GM12878 (cell line): ENCODE data around the gene SCAND1. TPM values are rescaled to one million over a fixed set of nuclear protein-coding genes. Genes with fewer than 3 reads are reported as not detected.

ENCODE experiments used
- CREM ChIP-seq: IDR thresholded peaks from 2 replicates; pipeline ENCODE4 v1.6.1; 2014; ENCODE audit warnings: antibody characterized with exemption, low read depth
- EED ChIP-seq: sonication (generic); IDR thresholded peaks from 2 replicates; pipeline ENCODE4 v1.6.1; 2016; ENCODE audit warnings: antibody characterized with exemption, low read depth
- HCFC1 ChIP-seq: fragments of 150-350 bp; IDR thresholded peaks from 2 replicates; pipeline ENCODE4 v1.6.1; 2014; ENCODE audit warnings: low read length
- HDAC6 ChIP-seq: fragments of 200-600 bp; sonication (generic); IDR thresholded peaks from one replicate; pipeline ENCODE4 v1.8.0; 2017; ENCODE audit warnings: antibody characterized with exemption; ENCODE audit not compliant: unreplicated experiment
- IKZF2 ChIP-seq, 2 experiments: fragments of 450-650 bp; IDR thresholded peaks; 2 replicates each; pipeline ENCODE4 v1.6.1; 2017; ENCODE audit warnings: mild to moderate bottlenecking in 2 of 2, moderate library complexity in 2 of 2
- MTA2 ChIP-seq: fragments of 450-650 bp; IDR thresholded peaks from 2 replicates; pipeline ENCODE4 v1.6.1; 2016; ENCODE audit warnings: low read depth, mild to moderate bottlenecking, moderate library complexity
- NFXL1 ChIP-seq: fragments of 450-650 bp; IDR thresholded peaks from 2 replicates; pipeline ENCODE4 v1.6.1; 2017; ENCODE audit warnings: antibody characterized with exemption, mild to moderate bottlenecking, borderline replicate concordance
- NFYB ChIP-seq: IDR thresholded peaks from 2 replicates; pipeline ENCODE4 v1.6.1; 2011; ENCODE audit warnings: low read depth, mild to moderate bottlenecking, low read length, improper control_type of control experiment, moderate library complexity; ENCODE audit not compliant: insufficient read depth
- NRF1 ChIP-seq: conservative IDR thresholded peaks from 2 replicates; pipeline ENCODE4 v1.6.1; 2011; ENCODE audit warnings: mild to moderate bottlenecking, low read depth, low read length, improper control_type of control experiment
- POLR2A ChIP-seq: IDR thresholded peaks from 2 replicates; pipeline ENCODE4 v1.6.1; 2011; ENCODE audit warnings: low read depth, mild to moderate bottlenecking, low read length
- POU2F2 ChIP-seq: IDR thresholded peaks from 3 replicates; pipeline ENCODE4 v1.6.1; 2011; ENCODE audit warnings: low read depth, mild to moderate bottlenecking, low read length, borderline replicate concordance
- PRDM15 ChIP-seq: fragments of 450-650 bp; formaldehyde crosslinking; IDR thresholded peaks from 2 replicates; pipeline ENCODE4 v1.4.0; 2020; ENCODE audit warnings: mild to moderate bottlenecking, moderate library complexity
- RAD21 ChIP-seq: IDR thresholded peaks from 2 replicates; pipeline ENCODE4 v1.6.1; 2011; ENCODE audit warnings: mild to moderate bottlenecking, low read depth, low read length, moderate library complexity; ENCODE audit not compliant: insufficient read depth
- RBBP5 ChIP-seq: fragments of 200-600 bp; sonication (generic); conservative IDR thresholded peaks from 2 replicates; pipeline ENCODE4 v1.6.1; 2016
- RELA ChIP-seq: fragments of 450-650 bp; IDR thresholded peaks from 2 replicates; pipeline ENCODE4 v1.8.0; 2014; ENCODE audit warnings: borderline replicate concordance; ENCODE audit not compliant: partially characterized antibody
- SMAD5 ChIP-seq: IDR thresholded peaks from 2 replicates; pipeline ENCODE4 v1.6.1; 2016; ENCODE audit warnings: antibody characterized with exemption, low read depth
- SPI1 ChIP-seq: IDR thresholded peaks from 2 replicates; pipeline ENCODE4 v1.6.1; 2011; ENCODE audit warnings: low read depth, mild to moderate bottlenecking, low read length, moderate library complexity, borderline replicate concordance; ENCODE audit not compliant: insufficient read depth
- SREBF2 ChIP-seq: IDR thresholded peaks from 2 replicates; pipeline ENCODE4 v1.6.1; 2012; ENCODE audit warnings: mild to moderate bottlenecking, low read length
- SRF ChIP-seq, 2 experiments: IDR thresholded peaks; 2 replicates each; pipeline ENCODE4 v1.6.1; 2011; ENCODE audit warnings: low read depth in 2 of 2, low read length in 2 of 2, mild to moderate bottlenecking in 1 of 2, moderate library complexity in 1 of 2
- TCF3 ChIP-seq: IDR thresholded peaks from 2 replicates; pipeline ENCODE4 v1.6.1; 2012; ENCODE audit warnings: low read depth, mild to moderate bottlenecking, low read length, borderline replicate concordance; ENCODE audit not compliant: insufficient read depth
- ZNF592 ChIP-seq: fragments of 450-650 bp; IDR thresholded peaks from 2 replicates; pipeline ENCODE4 v1.6.1; 2017; ENCODE audit warnings: mild to moderate bottlenecking, moderate library complexity
- polyA plus RNA-seq, 11 experiments: library from polyadenylated mRNA; depleted of rRNA in 4 of 11; unstranded in 6 of 11; stranded (reverse) in 5 of 11; fragments of >200 nt; fragmentation: Nextera tagmentation in 4 of 11; fragmentation: Illumina TruSeq in 1 of 11; extraction: Ambion mirVana in 4 of 11; extraction: Trizol in 1 of 11; gene quantifications; 1 replicate in 1 of 11; 2 replicates in 10 of 11; pipeline versions ENCODE4 v1.2.1 to v1.2.3, GENCODE V29; 2011 to 2016; ENCODE audit warnings: inconsistent platforms in 2 of 11, missing spikeins in 2 of 11, low read depth in 1 of 11
- total RNA-seq, 4 experiments: library from RNA; depleted of rRNA in 3 of 4; stranded (reverse); fragments of >200 nt in 3 of 4; fragmentation: Illumina TruSeq in 1 of 4; extraction: Trizol in 1 of 4; gene quantifications; 2 replicates each; pipeline versions ENCODE4 v1.2.1 to v1.2.3, GENCODE V29; 2013 to 2021

The SCAND1 gene
- total and polyA plus RNA-seq, 10 of the 15 experiments (the other 5 are each of a cell fraction or from before 2014, with no cell fraction given), result 0.08 to 117 (median 25.9) TPM

- TF ChIP-seq ZNF592, result peak; percentile 91; the same call in 1 of the 2 replicates
- peak; percentile 82 for TF ChIP-seq NRF1
- peak; percentile 89 for TF ChIP-seq CREM
- no peak for TF ChIP-seq SPI1
- TF ChIP-seq MTA2, result no peak
- TF ChIP-seq PRDM15 (CRISPR knock-in tag), result no peak
- TF ChIP-seq IKZF2 (IDR thresholded peaks at IDR 0.05), result no peak; a peak in 2 of 4 replicates
- TF ChIP-seq RELA, result peak; percentile 74
- peak; percentile 70; the same call in 2 of the 3 replicates for TF ChIP-seq POU2F2
- TF ChIP-seq SREBF2, result peak; percentile 64; the same call in 1 of the 2 replicates
- no peak for TF ChIP-seq HDAC6
- 0 out of 2 replicates have a peak, but pooled peaks have one; percentile 12 for TF ChIP-seq EED
- peak; percentile 90 for TF ChIP-seq SMAD5
- TF ChIP-seq RAD21, result peak; percentile 20; the same call in 1 of the 2 replicates
- peak; percentile 78 for TF ChIP-seq HCFC1
- peak in 1 of 2 experiments; percentile 83; a peak in 3 of 4 replicates for TF ChIP-seq SRF (IDR thresholded peaks at IDR 0.05; ENCODE audit: low read depth in 2 of 2, low read length in 2 of 2)
- TF ChIP-seq RBBP5, result no peak
- 0 out of 2 replicates have a peak, but pooled peaks have one; percentile 17 for TF ChIP-seq TCF3
- peak; percentile 95 for TF ChIP-seq POLR2A
- no peak for TF ChIP-seq NFYB
- no peak for TF ChIP-seq NFXL1
Observed at GRCh38 chr20:35954200-35954906, at the start of gene SCAND1 (continued).
